GM12892 (cell line): ENCODE measurements around the gene NTMT1. TPM values are rescaled to one million over a fixed set of nuclear protein-coding genes. Genes with fewer than 3 reads are reported as not detected.
A peak's percentile ranks its signal among the peaks of the same experiment; 100 is the strongest.

ENCODE experiments used
- DNase-seq: peaks from one replicate; pipeline ENCODE4 v3.0.0; 2011; ENCODE audit not compliant: insufficient read length
- FAIRE-seq: peaks from 2 replicates; lab custom pipeline; 2011; peaks lifted over from hg19 to GRCh38; lab: Jason Lieb, UNC
- POLR2A ChIP-seq: IDR thresholded peaks from 2 replicates; pipeline ENCODE4 v1.6.1; 2011; ENCODE audit warnings: low read depth, low read length, control low read depth
- POLR2AphosphoS5 ChIP-seq: IDR thresholded peaks from 2 replicates; pipeline ENCODE4 v1.6.1; 2011; ENCODE audit warnings: low read depth, low read length, control low read depth
- TAF1 ChIP-seq: IDR thresholded peaks from 2 replicates; pipeline ENCODE4 v1.6.1; 2011; ENCODE audit warnings: low read depth, mild to moderate bottlenecking, control low read depth, low read length, borderline replicate concordance
- polyA plus RNA-seq: library from polyadenylated mRNA; unstranded; fragments of >200 nt; gene quantifications from one replicate; pipeline ENCODE4 v1.2.1, GENCODE V29; 2012; ENCODE audit warnings: missing spikeins, inconsistent platforms; ENCODE audit not compliant: missing spikeins

Gene NTMT1
- polyA plus RNA-seq: 22.3 TPM

GRCh38 chr9:129626079-129626624 lies at the start of gene NTMT1:
NTMT1 (plus strand) TSS chr9:129626163; CDS start chr9:129632704, 6,541 bp downstream.
- TF ChIP-seq POLR2A (peak; percentile 91), TAF1 (no peak), POLR2AphosphoS5 (peak; percentile 86)
- DNase-seq: peak; percentile 92
- FAIRE-seq: peak; percentile 98

- FAIRE-seq (no peak), DNase-seq (no peak)
These were observed 49.1 kb upstream of the NTMT1 start for GRCh38 chr9:129576546-129577543.

GRCh38 chr9:129579294-129579693 lies 46.7 kb upstream of the NTMT1 start:
- FAIRE-seq: no peak
- DNase-seq: no peak
- TF ChIP-seq TAF1 (no peak), POLR2A (no peak), POLR2AphosphoS5 (no peak)

More at GRCh38 chr9:129576546-129577543, 49.1 kb upstream of the NTMT1 start:
- no peak for TF ChIP-seq TAF1
- no peak for TF ChIP-seq POLR2A
- TF ChIP-seq POLR2AphosphoS5: no peak

GRCh38 chr9:129580211-129580915 lies 45.6 kb upstream of the NTMT1 start:
- TF ChIP-seq POLR2AphosphoS5: no peak
- TF ChIP-seq TAF1: no peak
- TF ChIP-seq POLR2A: no peak
- FAIRE-seq (peak; percentile 78), DNase-seq (no peak)

GRCh38 chr9:129581505-129582189 lies 44.3 kb upstream of the NTMT1 start:
- FAIRE-seq: no peak
- DNase-seq: no peak
- TF ChIP-seq TAF1: no peak
- no peak for TF ChIP-seq POLR2AphosphoS5
- no peak for TF ChIP-seq POLR2A

- TF ChIP-seq POLR2AphosphoS5 (no peak), POLR2A (no peak), TAF1 (no peak)
- DNase-seq (no peak), FAIRE-seq (no peak)
These were observed 43.1 kb upstream of the NTMT1 start for GRCh38 chr9:129582855-129583254.

- DNase-seq: no peak
- TF ChIP-seq TAF1 (no peak), POLR2AphosphoS5 (no peak), POLR2A (no peak)
- FAIRE-seq: no peak
These were observed 42.5 kb upstream of the NTMT1 start for GRCh38 chr9:129583308-129584038.

GRCh38 chr9:129584136-129584535 lies 41.8 kb upstream of the NTMT1 start:
- FAIRE-seq (peak; percentile 78), DNase-seq (no peak)

GRCh38 chr9:129585352-129585751 lies 40.6 kb upstream of the NTMT1 start:
- no peak for FAIRE-seq
- no peak for TF ChIP-seq TAF1
- no peak for TF ChIP-seq POLR2A
- no peak for TF ChIP-seq POLR2AphosphoS5

More at GRCh38 chr9:129584136-129584535, 41.8 kb upstream of the NTMT1 start:
- TF ChIP-seq POLR2A: no peak
- TF ChIP-seq POLR2AphosphoS5: no peak
- no peak for TF ChIP-seq TAF1

GRCh38 chr9:129586245-129586644 lies 39.7 kb upstream of the NTMT1 start:
- DNase-seq (no peak), FAIRE-seq (no peak)
- TF ChIP-seq POLR2A (no peak), POLR2AphosphoS5 (no peak), TAF1 (no peak)

More at GRCh38 chr9:129585352-129585751, 40.6 kb upstream of the NTMT1 start:
- DNase-seq: no peak
